Liver (tissue), 3 donors: Measurements from ENCODE around the gene RAB17.

ENCODE experiments used
- EGR1 ChIP-seq, 2 donors: IDR thresholded peaks; 2 replicates each; pipeline ENCODE4 v1.6.1; 2016 to 2018; ENCODE audit warnings: antibody characterized with exemption in 2 of 2, low read depth in 2 of 2
- GABPA ChIP-seq, 2 donors: IDR thresholded peaks in 1 of 2; conservative IDR thresholded peaks in 1 of 2; 2 replicates each; pipeline ENCODE4 v1.6.1; 2016; ENCODE audit warnings: antibody characterized with exemption in 2 of 2, mild to moderate bottlenecking in 1 of 2, moderate library complexity in 1 of 2
- JUND ChIP-seq, 2 donors: IDR thresholded peaks; 2 replicates each; pipeline ENCODE4 v1.6.1; 2016; ENCODE audit warnings: antibody characterized with exemption in 2 of 2
- SP1 ChIP-seq: IDR thresholded peaks from 2 replicates; pipeline ENCODE4 v1.6.1; 2018; ENCODE audit warnings: antibody characterized with exemption, mild to moderate bottlenecking
- TAF1 ChIP-seq: conservative IDR thresholded peaks from 2 replicates; pipeline ENCODE4 v1.6.1; 2016; ENCODE audit warnings: antibody characterized with exemption, mild to moderate bottlenecking
- TF ChIP-seq, protein P1 (sequence below): fragments of 150-350 bp; IDR thresholded peaks from 2 replicates; pipeline ENCODE4 v1.5.1; 2017; ENCODE audit warnings: improper control_type of control experiment, low read depth, low read length; ENCODE audit not compliant: missing input control
- TF ChIP-seq, protein P2 (sequence below): IDR thresholded peaks from 2 replicates; pipeline ENCODE4 v1.6.1; 2016; ENCODE audit warnings: antibody characterized with exemption, mild to moderate bottlenecking
- TF ChIP-seq, protein P3 (sequence below): IDR thresholded peaks from 2 replicates; pipeline ENCODE4 v1.6.1; 2016; ENCODE audit warnings: antibody characterized with exemption
- donor health status: healthy.
- donor health status: healthy.

DNA sequence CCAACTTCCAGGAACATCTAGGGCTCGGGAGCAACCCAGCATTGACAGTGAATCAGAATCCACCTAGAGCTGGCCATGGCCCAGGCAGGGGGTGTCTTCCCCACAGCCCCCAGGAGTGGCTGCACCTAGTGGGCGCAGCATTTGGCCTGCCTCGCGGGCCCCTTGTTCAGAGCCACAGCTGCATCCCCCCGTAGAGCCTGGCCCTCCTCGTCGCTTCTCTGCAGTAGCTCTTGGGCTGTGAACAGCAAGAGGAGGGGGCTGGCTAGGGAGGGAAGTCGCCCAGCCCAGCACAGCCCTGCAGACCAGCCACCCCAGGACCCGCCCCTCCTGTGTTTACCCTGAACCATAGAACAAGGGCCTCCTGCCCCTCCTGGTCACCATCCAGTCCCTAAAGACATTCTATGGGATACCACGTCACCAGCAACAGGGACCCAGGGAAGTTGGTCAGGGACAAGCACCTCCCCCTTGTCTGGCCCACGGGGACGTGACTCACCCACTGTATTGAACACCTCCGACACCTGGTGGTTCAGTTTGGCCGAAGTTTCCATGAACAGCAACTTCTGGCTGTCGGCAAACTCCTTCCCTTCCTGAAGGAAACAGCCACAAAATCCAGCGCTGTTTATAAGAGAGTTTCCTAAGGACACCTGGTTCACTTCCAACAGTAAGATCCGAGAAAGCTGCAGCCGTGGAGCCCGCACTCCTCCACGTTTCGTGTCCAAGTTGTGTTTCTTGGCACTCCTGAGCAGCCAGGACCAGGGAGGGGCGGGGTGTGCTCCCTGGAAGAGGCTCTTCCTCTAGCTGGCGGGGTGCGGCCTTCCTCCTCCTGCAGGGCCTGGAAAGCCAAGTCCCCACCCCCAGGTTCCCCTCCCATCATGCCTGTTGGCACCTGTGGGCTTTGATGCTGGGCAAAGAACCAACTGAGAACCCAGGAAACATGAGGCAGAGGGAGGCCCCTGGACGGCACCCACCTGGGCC lies 15.4 kb downstream of the RAB17 start:
- TF ChIP-seq GABPA (IDR thresholded peaks at IDR 0.05 in 1 of 2, conservative IDR thresholded peaks at IDR 0.05 in 1 of 2) (no peak), JUND (IDR thresholded peaks at IDR 0.05) (no peak), TAF1 (no peak), EGR1 (IDR thresholded peaks at IDR 0.05; ENCODE audit: low read depth in 2 of 2) (no peak), SP1 (no peak)
- TF ChIP-seq, protein P1, sequence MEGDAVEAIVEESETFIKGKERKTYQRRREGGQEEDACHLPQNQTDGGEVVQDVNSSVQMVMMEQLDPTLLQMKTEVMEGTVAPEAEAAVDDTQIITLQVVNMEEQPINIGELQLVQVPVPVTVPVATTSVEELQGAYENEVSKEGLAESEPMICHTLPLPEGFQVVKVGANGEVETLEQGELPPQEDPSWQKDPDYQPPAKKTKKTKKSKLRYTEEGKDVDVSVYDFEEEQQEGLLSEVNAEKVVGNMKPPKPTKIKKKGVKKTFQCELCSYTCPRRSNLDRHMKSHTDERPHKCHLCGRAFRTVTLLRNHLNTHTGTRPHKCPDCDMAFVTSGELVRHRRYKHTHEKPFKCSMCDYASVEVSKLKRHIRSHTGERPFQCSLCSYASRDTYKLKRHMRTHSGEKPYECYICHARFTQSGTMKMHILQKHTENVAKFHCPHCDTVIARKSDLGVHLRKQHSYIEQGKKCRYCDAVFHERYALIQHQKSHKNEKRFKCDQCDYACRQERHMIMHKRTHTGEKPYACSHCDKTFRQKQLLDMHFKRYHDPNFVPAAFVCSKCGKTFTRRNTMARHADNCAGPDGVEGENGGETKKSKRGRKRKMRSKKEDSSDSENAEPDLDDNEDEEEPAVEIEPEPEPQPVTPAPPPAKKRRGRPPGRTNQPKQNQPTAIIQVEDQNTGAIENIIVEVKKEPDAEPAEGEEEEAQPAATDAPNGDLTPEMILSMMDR, result no peak
- TF ChIP-seq, protein P2, sequence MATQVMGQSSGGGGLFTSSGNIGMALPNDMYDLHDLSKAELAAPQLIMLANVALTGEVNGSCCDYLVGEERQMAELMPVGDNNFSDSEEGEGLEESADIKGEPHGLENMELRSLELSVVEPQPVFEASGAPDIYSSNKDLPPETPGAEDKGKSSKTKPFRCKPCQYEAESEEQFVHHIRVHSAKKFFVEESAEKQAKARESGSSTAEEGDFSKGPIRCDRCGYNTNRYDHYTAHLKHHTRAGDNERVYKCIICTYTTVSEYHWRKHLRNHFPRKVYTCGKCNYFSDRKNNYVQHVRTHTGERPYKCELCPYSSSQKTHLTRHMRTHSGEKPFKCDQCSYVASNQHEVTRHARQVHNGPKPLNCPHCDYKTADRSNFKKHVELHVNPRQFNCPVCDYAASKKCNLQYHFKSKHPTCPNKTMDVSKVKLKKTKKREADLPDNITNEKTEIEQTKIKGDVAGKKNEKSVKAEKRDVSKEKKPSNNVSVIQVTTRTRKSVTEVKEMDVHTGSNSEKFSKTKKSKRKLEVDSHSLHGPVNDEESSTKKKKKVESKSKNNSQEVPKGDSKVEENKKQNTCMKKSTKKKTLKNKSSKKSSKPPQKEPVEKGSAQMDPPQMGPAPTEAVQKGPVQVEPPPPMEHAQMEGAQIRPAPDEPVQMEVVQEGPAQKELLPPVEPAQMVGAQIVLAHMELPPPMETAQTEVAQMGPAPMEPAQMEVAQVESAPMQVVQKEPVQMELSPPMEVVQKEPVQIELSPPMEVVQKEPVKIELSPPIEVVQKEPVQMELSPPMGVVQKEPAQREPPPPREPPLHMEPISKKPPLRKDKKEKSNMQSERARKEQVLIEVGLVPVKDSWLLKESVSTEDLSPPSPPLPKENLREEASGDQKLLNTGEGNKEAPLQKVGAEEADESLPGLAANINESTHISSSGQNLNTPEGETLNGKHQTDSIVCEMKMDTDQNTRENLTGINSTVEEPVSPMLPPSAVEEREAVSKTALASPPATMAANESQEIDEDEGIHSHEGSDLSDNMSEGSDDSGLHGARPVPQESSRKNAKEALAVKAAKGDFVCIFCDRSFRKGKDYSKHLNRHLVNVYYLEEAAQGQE, result no peak
- TF ChIP-seq, protein P3, sequence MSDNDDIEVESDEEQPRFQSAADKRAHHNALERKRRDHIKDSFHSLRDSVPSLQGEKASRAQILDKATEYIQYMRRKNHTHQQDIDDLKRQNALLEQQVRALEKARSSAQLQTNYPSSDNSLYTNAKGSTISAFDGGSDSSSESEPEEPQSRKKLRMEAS, result no peak
